BE2C (cell line): ENCODE measurements around the gene SEMA3D.

Source experiments
- DNase-seq: peaks from one replicate; pipeline ENCODE4 v3.0.0-alpha.2; 2020
- H3K27me3 ChIP-seq: fragments of 250-450 bp; sonication (Bioruptor Pico); 2 replicates; pipeline ENCODE4 v1.5.1; 2020; ENCODE audit warnings: mild to moderate bottlenecking
- H3K36me3 ChIP-seq: fragments of 250-450 bp; sonication (Bioruptor Pico); 2 replicates; pipeline ENCODE4 v1.5.1; 2020; ENCODE audit warnings: mild to moderate bottlenecking
- H3K4me1 ChIP-seq: fragments of 250-450 bp; sonication (Bioruptor Pico); 2 replicates; pipeline ENCODE4 v1.5.1; 2020
- H3K4me3 ChIP-seq: 2 replicates; pipeline ENCODE4 v1.5.1; 2011; ENCODE audit warnings: low read depth, low read length
- H3K9me3 ChIP-seq: fragments of 250-450 bp; sonication (Bioruptor Pico); 2 replicates; pipeline ENCODE4 v1.5.1; 2020
- CTCF ChIP-seq: IDR thresholded peaks from 2 replicates; pipeline ENCODE4 v1.5.1; 2012; ENCODE audit warnings: mild to moderate bottlenecking, low read depth, low read length

SEMA3D gene

GRCh38 chr7:84982199-84982598, 204.7 kb downstream of the SEMA3D start:
- Histone ChIP-seq H3K27me3 (no peaks in the 10 kb centered on the region), H3K36me3 (no peaks in the 10 kb centered on the region), H3K4me1 (peaks cover 4% of the 10 kb centered on the region; the same call in 1 of the 2 replicates), H3K4me3 (no peak overlapping the region), H3K9me3 (no peaks in the 10 kb centered on the region)
- no peak for DNase-seq
- TF ChIP-seq CTCF: no peak

GRCh38 chr7:84981055-84981976, 205.5 kb downstream of the SEMA3D start:
- H3K27me3 ChIP-seq: no peaks in the 10 kb centered on the region
- no peaks in the 10 kb centered on the region for H3K36me3 ChIP-seq
- no peak for TF ChIP-seq CTCF
- H3K4me3 ChIP-seq: no peak overlapping the region
- H3K9me3 ChIP-seq: no peaks in the 10 kb centered on the region
- H3K4me1 ChIP-seq: peaks cover 4% of the 10 kb centered on the region; the same call in 1 of the 2 replicates
- peak; percentile 69 for DNase-seq

GRCh38 chr7:84975586-84976185, 211.2 kb downstream of the SEMA3D start:
- H3K9me3 ChIP-seq: no peaks in the 10 kb centered on the region
- no peak for DNase-seq
- H3K36me3 ChIP-seq: no peaks in the 10 kb centered on the region
- H3K4me3 ChIP-seq: no peak overlapping the region
- H3K27me3 ChIP-seq: no peaks in the 10 kb centered on the region
- no peak for TF ChIP-seq CTCF
- H3K4me1 ChIP-seq: no peaks in the 10 kb centered on the region

- no peaks in the 10 kb centered on the region for H3K9me3 ChIP-seq
- DNase-seq: no peak
- H3K27me3 ChIP-seq: no peaks in the 10 kb centered on the region
- no peak for TF ChIP-seq CTCF
- no peaks in the 10 kb centered on the region for H3K36me3 ChIP-seq
- H3K4me1 ChIP-seq: no peaks in the 10 kb centered on the region
- H3K4me3 ChIP-seq: no peak overlapping the region
These were observed 215.5 kb downstream of the SEMA3D start for GRCh38 chr7:84971360-84971759.

GRCh38 chr7:84970670-84971069, 216.2 kb downstream of the SEMA3D start:
- DNase-seq: no peak
- Histone ChIP-seq H3K4me1 (no peaks in the 10 kb centered on the region), H3K4me3 (no peak overlapping the region), H3K27me3 (no peaks in the 10 kb centered on the region), H3K9me3 (no peaks in the 10 kb centered on the region), H3K36me3 (no peaks in the 10 kb centered on the region)
- TF ChIP-seq CTCF: no peak

GRCh38 chr7:84953234-84953633, 233.6 kb downstream of the SEMA3D start:
- TF ChIP-seq CTCF: no peak
- no peak for DNase-seq
- no peak overlapping the region for H3K4me3 ChIP-seq
- H3K9me3 ChIP-seq: no peaks in the 10 kb centered on the region
- H3K4me1 ChIP-seq: peaks cover 12% of the 10 kb centered on the region
- no peaks in the 10 kb centered on the region for H3K27me3 ChIP-seq
- H3K36me3 ChIP-seq: no peaks in the 10 kb centered on the region
